LNCAP (cell line): ENCODE measurements around the gene FBLIM1.

Experiments
- CTCF ChIP-seq: fragments of 450-650 bp; IDR thresholded peaks from 2 replicates; pipeline ENCODE4 v1.5.1; 2017; ENCODE audit warnings: mild to moderate bottlenecking

The FBLIM1 gene

GRCh38 chr1:15788624-15789301 is 30.2 kb downstream of the FBLIM1 start:
- TF ChIP-seq CTCF, result no peak

GRCh38 chr1:15796086-15796462 is 37.5 kb downstream of the FBLIM1 start:
- no peak for TF ChIP-seq CTCF

GRCh38 chr1:15797614-15798390 is 39.2 kb downstream of the FBLIM1 start:
- TF ChIP-seq CTCF, result no peak

GRCh38 chr1:15799004-15799867 is 40.6 kb downstream of the FBLIM1 start:
- no peak for TF ChIP-seq CTCF

GRCh38 chr1:15799928-15800835 is 41.6 kb downstream of the FBLIM1 start:
- TF ChIP-seq CTCF, result no peak

GRCh38 chr1:15802234-15802965 is 43.8 kb downstream of the FBLIM1 start:
- TF ChIP-seq CTCF, result no peak
